OCI-LY7 (cell line): ENCODE measurements around the gene CEACAM18. TPM values are rescaled to one million over a fixed set of nuclear protein-coding genes. Genes with fewer than 3 reads are reported as not detected.

ENCODE experiments used
- BruUV-seq: library from RNA; stranded (reverse); fragments of 400-500 nt; replicated peaks from 2 replicates; lab custom pipeline; 2021; lab: Mats Ljungman, UMichigan
- CTCF ChIA-PET: fragments of 300-600 bp; sonication (Branson Sonifier 250); formaldehyde crosslinking; loops from one replicate; lab custom pipeline; 2022; ENCODE audit warnings: antibody characterized with exemption; ENCODE audit not compliant: unreplicated experiment; lab: Charles Lee
- POLR2A ChIA-PET: fragments of 300-600 bp; sonication (Branson Sonifier 250); formaldehyde crosslinking; loops from one replicate; lab custom pipeline; 2022; ENCODE audit warnings: antibody characterized with exemption; lab: Charles Lee
- DNase-seq: peaks from one replicate; pipeline ENCODE4 v3.0.0-alpha.2; 2015; ENCODE audit warnings: low spot score
- H2AFZ ChIP-seq: fragments of 200-600 bp; sonication (generic), shearing (Covaris generic); 2 replicates; pipeline ENCODE4 v1.6.1; 2014; ENCODE audit warnings: mild to moderate bottlenecking, antibody characterized with exemption, low read length, moderate library complexity
- H3K27ac ChIP-seq: fragments of 200-600 bp; sonication (generic); 2 replicates; pipeline ENCODE4 v1.5.1; 2014; ENCODE audit warnings: mixed run types, low read depth, mild to moderate bottlenecking, moderate library complexity, low read length, inconsistent platforms; ENCODE audit not compliant: poor library complexity, severe bottlenecking
- H3K36me3 ChIP-seq: fragments of 200-600 bp; sonication (generic); 2 replicates; pipeline ENCODE4 v1.6.1; 2014; ENCODE audit warnings: mild to moderate bottlenecking, antibody characterized with exemption, low read length, moderate library complexity, mixed read lengths; ENCODE audit not compliant: insufficient read depth
- H3K4me1 ChIP-seq: fragments of 200-600 bp; sonication (generic); 2 replicates; pipeline ENCODE4 v1.5.1; 2014; ENCODE audit warnings: mild to moderate bottlenecking, low read length; ENCODE audit not compliant: insufficient read depth, poor library complexity, severe bottlenecking
- H3K4me2 ChIP-seq: fragments of 200-600 bp; sonication (generic); 2 replicates; pipeline ENCODE4 v1.6.1; 2014; ENCODE audit warnings: mild to moderate bottlenecking, low read length
- H3K4me3 ChIP-seq: fragments of 200-600 bp; sonication (generic); 2 replicates; pipeline ENCODE4 v1.5.1; 2014; ENCODE audit warnings: mild to moderate bottlenecking, low read depth, low read length; ENCODE audit not compliant: poor library complexity, severe bottlenecking
- H3K79me2 ChIP-seq: fragments of 200-600 bp; sonication (generic); 2 replicates; pipeline ENCODE4 v1.6.1; 2016; ENCODE audit warnings: low read depth, mild to moderate bottlenecking, low read length, moderate library complexity, mixed read lengths; ENCODE audit not compliant: insufficient read depth
- H3K9me2 ChIP-seq: fragments of 200-600 bp; sonication (generic); 2 replicates; pipeline ENCODE4 v1.6.1; 2016; ENCODE audit warnings: mild to moderate bottlenecking, low read length, mixed read lengths; ENCODE audit not compliant: insufficient read depth
- H3K9me3 ChIP-seq: fragments of 200-600 bp; sonication (generic); 2 replicates; pipeline ENCODE4 v1.6.1; 2014; ENCODE audit warnings: mild to moderate bottlenecking, mixed run types, low read length, mixed read lengths
- H4K20me1 ChIP-seq: fragments of 200-600 bp; sonication (generic); 2 replicates; pipeline ENCODE4 v1.6.1; 2014; ENCODE audit warnings: mild to moderate bottlenecking, antibody characterized with exemption, low read length, moderate library complexity, mixed read lengths; ENCODE audit not compliant: insufficient read depth
- EZH2phosphoT487 ChIP-seq: fragments of 200-600 bp; sonication (generic); IDR thresholded peaks from 2 replicates; pipeline ENCODE4 v1.6.1; 2018; ENCODE audit warnings: low read depth, borderline replicate concordance, mild to moderate bottlenecking, mixed run types, antibody characterized with exemption, low read length, moderate library complexity, mixed read lengths
- intact Hi-C: fragments of 100-400 bp; cut with micrococcal nuclease; formaldehyde crosslinking; loops from one replicate; pipeline ENCODE4 v1.10.0; 2022; ENCODE audit not compliant: unreplicated experiment
- total RNA-seq, 2 experiments: library from RNA; depleted of rRNA in 1 of 2; stranded (reverse); fragments of >200 nt in 1 of 2; shearing (Covaris generic) in 1 of 2; gene quantifications; 2 replicates each; pipeline ENCODE4 v1.2.3, GENCODE V29; 2014 to 2022
- TF ChIP-seq, protein P1 (sequence below): fragments of 200-600 bp; sonication (generic); conservative IDR thresholded peaks from 2 replicates; pipeline ENCODE4 v1.5.1; 2014; ENCODE audit warnings: mild to moderate bottlenecking, antibody characterized with exemption, low read length, moderate library complexity, mixed read lengths

Gene CEACAM18
- total RNA-seq, 2 experiments from 2014 or later = not detected

DNA sequence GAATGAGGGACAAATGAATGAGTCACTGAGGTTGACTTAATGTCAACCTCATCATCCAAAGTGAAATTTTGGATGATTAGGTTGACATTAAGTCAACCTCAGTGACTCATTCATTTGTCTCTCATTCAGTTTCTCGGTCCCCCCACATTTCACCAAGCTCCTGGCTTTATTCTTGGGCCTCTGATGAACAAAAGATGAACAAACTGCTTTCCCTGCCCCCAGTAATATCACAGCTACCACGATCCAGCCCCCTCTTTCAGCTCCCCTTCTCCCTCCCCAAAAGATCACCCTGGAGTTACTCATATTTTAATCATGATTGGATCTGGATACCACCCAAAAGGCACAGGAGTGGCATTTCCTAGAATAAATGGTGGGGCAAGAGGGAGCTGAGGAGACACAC, 10.8 kb downstream of the CEACAM18 start:
- BruUV-seq = no TSS peak
- no peaks in the 10 kb centered on the region for H3K79me2 ChIP-seq
- no peak overlapping the region for H3K4me2 ChIP-seq
- no peaks in the 10 kb centered on the region for H3K4me1 ChIP-seq
- intact Hi-C loops = no loop called here
- no peak overlapping the region for H2AFZ ChIP-seq
- CTCF ChIA-PET = no interaction called here
- H3K36me3 ChIP-seq = no peaks in the 10 kb centered on the region
- H4K20me1 ChIP-seq = no peaks in the 10 kb centered on the region
- no peak for DNase-seq
- TF ChIP-seq EZH2phosphoT487 = no peak
- TF ChIP-seq, protein P1, sequence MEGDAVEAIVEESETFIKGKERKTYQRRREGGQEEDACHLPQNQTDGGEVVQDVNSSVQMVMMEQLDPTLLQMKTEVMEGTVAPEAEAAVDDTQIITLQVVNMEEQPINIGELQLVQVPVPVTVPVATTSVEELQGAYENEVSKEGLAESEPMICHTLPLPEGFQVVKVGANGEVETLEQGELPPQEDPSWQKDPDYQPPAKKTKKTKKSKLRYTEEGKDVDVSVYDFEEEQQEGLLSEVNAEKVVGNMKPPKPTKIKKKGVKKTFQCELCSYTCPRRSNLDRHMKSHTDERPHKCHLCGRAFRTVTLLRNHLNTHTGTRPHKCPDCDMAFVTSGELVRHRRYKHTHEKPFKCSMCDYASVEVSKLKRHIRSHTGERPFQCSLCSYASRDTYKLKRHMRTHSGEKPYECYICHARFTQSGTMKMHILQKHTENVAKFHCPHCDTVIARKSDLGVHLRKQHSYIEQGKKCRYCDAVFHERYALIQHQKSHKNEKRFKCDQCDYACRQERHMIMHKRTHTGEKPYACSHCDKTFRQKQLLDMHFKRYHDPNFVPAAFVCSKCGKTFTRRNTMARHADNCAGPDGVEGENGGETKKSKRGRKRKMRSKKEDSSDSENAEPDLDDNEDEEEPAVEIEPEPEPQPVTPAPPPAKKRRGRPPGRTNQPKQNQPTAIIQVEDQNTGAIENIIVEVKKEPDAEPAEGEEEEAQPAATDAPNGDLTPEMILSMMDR = no peak
- no peak overlapping the region for H3K4me3 ChIP-seq
- POLR2A ChIA-PET = interaction anchor here (0.6 kb wide), 1 partner anchor 314 kb away, joined by 5 read pairs; no protein-coding TSS in a partner anchor
- no peaks in the 10 kb centered on the region for H3K9me3 ChIP-seq
- H3K9me2 ChIP-seq = no peaks in the 10 kb centered on the region
- H3K27ac ChIP-seq = no peak overlapping the region

DNA sequence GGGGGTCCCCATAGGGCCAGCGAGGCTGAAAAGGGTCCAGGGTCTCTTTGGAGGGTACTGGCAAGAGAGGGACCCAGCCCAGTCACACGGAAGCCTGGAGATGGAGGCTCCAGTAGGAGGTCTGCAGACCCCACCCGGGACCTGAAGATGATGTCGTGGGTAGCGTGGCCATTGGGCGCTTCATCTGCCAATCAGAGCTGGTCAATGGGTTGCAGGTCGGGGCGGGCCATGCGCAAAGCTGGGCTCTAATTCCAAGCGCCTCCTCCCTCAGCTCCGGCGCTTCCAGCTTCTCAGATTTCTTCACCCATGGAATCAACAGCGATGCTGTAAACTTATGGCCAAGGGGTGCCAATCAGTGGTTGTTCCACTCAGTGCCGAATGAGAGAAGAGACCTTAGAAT, 12.3 kb downstream of the CEACAM18 start:
- CTCF ChIA-PET = no interaction called here
- intact Hi-C loops = no loop called here
- TF ChIP-seq, protein P1 = no peak
- no peak for TF ChIP-seq EZH2phosphoT487

DNA sequence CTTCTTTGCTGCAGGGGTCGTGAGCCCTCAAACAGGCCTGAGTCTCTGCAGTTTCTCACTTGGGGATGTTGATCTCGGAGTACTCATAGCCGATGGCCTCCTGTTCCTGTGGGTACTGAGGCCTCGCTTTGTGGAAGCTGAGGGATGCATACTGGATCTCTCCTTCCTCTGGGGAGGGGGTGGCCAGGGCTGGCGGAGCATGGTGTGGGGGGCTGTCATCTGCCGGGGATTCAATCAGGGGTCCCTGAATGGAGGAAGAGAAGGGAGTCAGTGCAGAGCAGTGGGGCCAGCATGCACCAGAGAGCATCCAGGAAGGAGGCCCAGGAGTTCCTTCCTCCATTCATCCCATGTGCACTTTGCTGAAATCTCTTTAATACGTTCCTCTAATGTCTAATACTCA, 13.2 kb downstream of the CEACAM18 start:
- intact Hi-C loops = no loop called here
- ChIA-PET CTCF (no interaction called here), POLR2A (no interaction called here)
- no peak for DNase-seq
- Histone ChIP-seq H3K4me1 (no peaks in the 10 kb centered on the region), H3K9me2 (no peaks in the 10 kb centered on the region), H3K27ac (no peak overlapping the region), H3K79me2 (no peaks in the 10 kb centered on the region), H3K36me3 (no peaks in the 10 kb centered on the region), H3K4me2 (no peak overlapping the region), H2AFZ (no peak overlapping the region), H3K4me3 (no peak overlapping the region), H4K20me1 (no peaks in the 10 kb centered on the region), H3K9me3 (no peaks in the 10 kb centered on the region)
- BruUV-seq = no TSS peak
- TF ChIP-seq EZH2phosphoT487 = no peak
- TF ChIP-seq, protein P1 = no peak

More for the DNA sequence above, 12.3 kb downstream of the CEACAM18 start:
- POLR2A ChIA-PET = no interaction called here
- H3K4me1 ChIP-seq = no peaks in the 10 kb centered on the region
- H3K27ac ChIP-seq = no peak overlapping the region
- H3K9me2 ChIP-seq = no peaks in the 10 kb centered on the region
- H3K9me3 ChIP-seq = no peaks in the 10 kb centered on the region
- no peaks in the 10 kb centered on the region for H3K79me2 ChIP-seq
- H4K20me1 ChIP-seq = no peaks in the 10 kb centered on the region
- no peaks in the 10 kb centered on the region for H3K36me3 ChIP-seq
- H3K4me3 ChIP-seq = no peak overlapping the region
- DNase-seq = no peak
- no peak overlapping the region for H3K4me2 ChIP-seq
- no TSS peak for BruUV-seq
- no peak overlapping the region for H2AFZ ChIP-seq
